ENCODE measurements around the gene IL17C.

- no peak for TF ChIP-seq CTCF (IDR thresholded peaks at IDR 0.05)
- TF ChIP-seq, protein P1, sequence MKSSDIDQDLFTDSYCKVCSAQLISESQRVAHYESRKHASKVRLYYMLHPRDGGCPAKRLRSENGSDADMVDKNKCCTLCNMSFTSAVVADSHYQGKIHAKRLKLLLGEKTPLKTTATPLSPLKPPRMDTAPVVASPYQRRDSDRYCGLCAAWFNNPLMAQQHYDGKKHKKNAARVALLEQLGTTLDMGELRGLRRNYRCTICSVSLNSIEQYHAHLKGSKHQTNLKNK (CRISPR knock-in tag; IDR thresholded peaks at IDR 0.05): no peak
- TF ChIP-seq SP1 (CRISPR knock-in tag; conservative IDR thresholded peaks at IDR 0.05): no peak
- no peak for TF ChIP-seq ESRRA (CRISPR knock-in tag; IDR thresholded peaks at IDR 0.05; ENCODE audit: borderline replicate concordance)
- no peak for TF ChIP-seq ELF4 (CRISPR knock-in tag; IDR thresholded peaks at IDR 0.05; ENCODE audit: low read depth)
Measured at GRCh38 chr16:88617268-88618031, 20.9 kb upstream of the IL17C start.
